Germinal center (tissue), 1 donor: ENCODE data around the gene COA4.

ENCODE experiments used
- DNase-seq: peaks from one replicate; pipeline ENCODE4 v3.0.0; 2012; ENCODE audit warnings: mixed read lengths, low spot score

COA4 gene

GRCh38 chr11:73866095-73866579, 10.5 kb downstream of the COA4 start:
- no peak for DNase-seq

GRCh38 chr11:73862986-73863385, 13.7 kb downstream of the COA4 start:
- no peak for DNase-seq

GRCh38 chr11:73860202-73860601, 16.4 kb downstream of the COA4 start:
- DNase-seq, result no peak

- no peak for DNase-seq
Observed at GRCh38 chr11:73859671-73860070, 17.0 kb downstream of the COA4 start.

- no peak for DNase-seq
Observed at GRCh38 chr11:73856031-73856567, 20.5 kb downstream of the COA4 start.

GRCh38 chr11:73854680-73855079, 22.0 kb downstream of the COA4 start:
- DNase-seq, result no peak

GRCh38 chr11:73852049-73852448, 24.6 kb downstream of the COA4 start:
- DNase-seq, result no peak

- no peak for DNase-seq
Observed at GRCh38 chr11:73851046-73851764, 25.4 kb downstream of the COA4 start.

- DNase-seq, result no peak
Observed at GRCh38 chr11:73839123-73839457, 37.6 kb downstream of the COA4 start.

- DNase-seq, result no peak
Observed at GRCh38 chr11:73838443-73839122, 38.1 kb downstream of the COA4 start.

- no peak for DNase-seq
Observed at GRCh38 chr11:73833067-73833466, 43.6 kb downstream of the COA4 start.

GRCh38 chr11:73830261-73830660, 46.4 kb downstream of the COA4 start:
- DNase-seq, result no peak
